HG03039 (cell line): ENCODE measurements around the gene P2RX6.
"Not testable (repeated sequence)": the region's sequence is repeated elsewhere in the genome, so short reads cannot be mapped to it uniquely, and the experiment has no call there.

Experiments used
- ATAC-seq: cut with Tn5 transposase; IDR thresholded peaks from one replicate; pipeline ENCODE4 v1.9.1; 2021; ENCODE audit warnings: mild to moderate bottlenecking, moderate library complexity; ENCODE audit not compliant: unreplicated experiment

The P2RX6 gene

GRCh38 chr22:21071796-21072195 lies 56.8 kb downstream of the P2RX6 start:
- not testable (repeated sequence) for ATAC-seq

DNA sequence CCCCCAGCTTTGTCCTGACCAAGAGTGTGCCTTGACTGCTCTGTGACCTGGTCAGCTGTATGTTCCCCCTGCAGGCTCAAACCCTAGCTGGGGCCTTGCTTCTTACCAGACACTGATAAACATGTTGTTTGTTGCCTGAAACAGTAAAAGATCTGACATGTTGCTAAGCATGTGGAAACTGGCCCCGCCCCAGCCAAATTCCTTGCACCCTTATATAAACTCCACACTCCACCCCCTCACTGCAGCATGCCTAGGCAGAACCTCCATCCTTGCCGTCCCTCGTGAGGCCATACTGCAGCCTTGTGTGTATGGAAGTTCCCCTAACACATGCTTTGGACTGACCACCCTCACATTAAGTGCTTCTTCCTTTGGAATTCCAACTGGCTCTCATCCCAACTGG lies 58.1 kb downstream of the P2RX6 start:
- no peak for ATAC-seq

DNA sequence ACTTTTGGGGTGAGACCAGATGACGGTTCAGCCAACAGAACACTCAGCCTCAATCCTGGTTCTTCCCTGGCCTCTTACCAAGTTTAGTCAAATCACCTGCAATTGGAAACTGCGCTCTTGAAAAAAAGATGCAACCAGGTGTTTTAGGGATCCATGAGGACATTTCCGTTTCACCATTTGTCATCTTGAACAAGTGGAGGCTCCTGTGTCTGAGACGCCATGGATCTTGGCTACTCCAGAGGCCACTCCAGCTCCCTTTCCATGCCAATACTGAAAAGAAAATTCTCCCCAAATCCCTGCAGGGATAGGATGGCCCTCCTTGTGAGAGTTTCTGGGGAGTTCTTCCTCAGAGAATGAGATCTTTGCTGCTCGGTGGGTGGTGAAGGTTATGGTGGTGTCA lies 58.5 kb downstream of the P2RX6 start:
- no peak for ATAC-seq

GRCh38 chr22:21074102-21074715 lies 59.2 kb downstream of the P2RX6 start:
- no peak for ATAC-seq

GRCh38 chr22:21075516-21076138 lies 60.7 kb downstream of the P2RX6 start:
- ATAC-seq = no peak

DNA sequence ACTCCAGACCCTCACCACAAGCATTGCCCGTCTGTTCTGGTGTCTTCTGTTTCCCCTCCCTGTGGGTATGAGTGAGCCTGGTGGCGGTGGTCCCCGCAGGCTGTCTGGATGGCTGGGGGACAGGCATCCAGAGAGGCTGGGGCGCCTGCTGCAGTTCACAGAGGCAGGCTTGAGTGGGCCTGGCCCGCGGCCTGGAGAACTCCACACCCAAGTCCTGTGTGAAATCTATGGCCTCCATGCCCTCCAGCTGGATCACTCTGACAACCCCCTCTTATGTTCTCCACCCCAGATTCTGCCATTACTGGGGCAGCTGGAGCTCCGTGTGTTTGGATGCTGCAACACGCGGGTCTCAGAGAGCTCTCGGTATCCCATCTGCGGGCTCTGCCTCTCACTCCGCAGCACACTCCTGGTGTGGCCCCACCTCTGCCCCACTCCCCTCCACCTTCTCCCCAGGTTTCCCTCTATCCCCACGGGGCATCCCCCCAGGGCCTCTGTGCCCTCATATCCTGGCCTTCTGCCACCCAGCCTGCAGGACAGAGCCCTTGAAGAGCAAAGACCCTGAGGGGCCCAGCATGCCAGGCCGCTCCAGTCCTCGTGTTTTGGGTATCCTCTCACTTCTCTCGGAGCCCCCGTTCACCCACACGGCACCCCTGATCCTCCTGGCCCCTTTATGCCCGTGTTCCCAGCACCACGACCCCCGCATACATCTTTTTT lies 62.1 kb downstream of the P2RX6 start:
- no peak for ATAC-seq
